Measurements from ENCODE around the gene NALF2.

Gene NALF2

GRCh38 chrX:69503782-69504625 lies at the start of gene NALF2:
Gene NALF2 (plus strand): TSS chrX:69504326. CDS start chrX:69505283, 957 bp downstream.
- DNase-seq, result no peak

- DNase-seq, result no peak
Measured at GRCh38 chrX:69457756-69458155, 46.4 kb upstream of the NALF2 start.

GRCh38 chrX:69466546-69466945 lies 37.6 kb upstream of the NALF2 start:
- no peak for DNase-seq

GRCh38 chrX:69469975-69470374 lies 34.2 kb upstream of the NALF2 start:
- DNase-seq, result no peak

- no peak for DNase-seq
Measured at GRCh38 chrX:69489625-69490024, 14.5 kb upstream of the NALF2 start.

- DNase-seq, result no peak
Measured at GRCh38 chrX:69493193-69493592, 10.9 kb upstream of the NALF2 start.

GRCh38 chrX:69493766-69494165 lies 10.4 kb upstream of the NALF2 start:
- no peak for DNase-seq

- DNase-seq, result no peak
Measured at GRCh38 chrX:69496183-69496582, 7.9 kb upstream of the NALF2 start.

- no peak for DNase-seq
Measured at GRCh38 chrX:69501429-69501828, 2.7 kb upstream of the NALF2 start.

GRCh38 chrX:69503228-69503781 lies 821 bp upstream of the NALF2 start:
- no peak for DNase-seq

GRCh38 chrX:69504626-69505612 lies 793 bp downstream of the NALF2 start:
- no peak for DNase-seq

- no peak for DNase-seq
Measured at GRCh38 chrX:69505772-69506616, 1.9 kb downstream of the NALF2 start.

- DNase-seq, result no peak
Measured at GRCh38 chrX:69506617-69507499, 2.7 kb downstream of the NALF2 start.

- DNase-seq, result no peak
Measured at GRCh38 chrX:69507500-69507789, 3.3 kb downstream of the NALF2 start.

- no peak for DNase-seq
Measured at GRCh38 chrX:69508610-69509009, 4.5 kb downstream of the NALF2 start.

GRCh38 chrX:69510137-69510715 lies 6.1 kb downstream of the NALF2 start:
- DNase-seq, result no peak

GRCh38 chrX:69510914-69511513 lies 6.9 kb downstream of the NALF2 start:
- DNase-seq, result no peak

GRCh38 chrX:69522052-69522451 lies 17.9 kb downstream of the NALF2 start:
- no peak for DNase-seq

- DNase-seq, result no peak
Measured at GRCh38 chrX:69523314-69523713, 19.2 kb downstream of the NALF2 start.

- DNase-seq, result no peak
Measured at GRCh38 chrX:69524781-69525363, 20.7 kb downstream of the NALF2 start.

Measured in NCI-H187 treated with DMSO at 0.1 percent for 48 hours (cell line).